H1 (cell line): ENCODE results near the gene LAMB3. TPM values are rescaled to one million over a fixed set of nuclear protein-coding genes. Genes with fewer than 3 reads are reported as not detected.

Experiments
- CHD2 ChIP-seq: IDR thresholded peaks from 2 replicates; pipeline ENCODE4 v1.6.1; 2012; ENCODE audit warnings: low read length, improper control_type of control experiment
- EGR1 ChIP-seq: IDR thresholded peaks from 2 replicates; pipeline ENCODE4 v1.6.1; 2011; ENCODE audit warnings: low read depth, low read length, borderline replicate concordance
- MAX ChIP-seq: IDR thresholded peaks from 2 replicates; pipeline ENCODE4 v1.6.1; 2012; ENCODE audit warnings: inconsistent platforms
- polyA plus RNA-seq, 7 experiments: library from polyadenylated mRNA; depleted of rRNA in 3 of 7; stranded (reverse) in 5 of 7; unstranded in 2 of 7; fragments of >200 nt in 5 of 7; fragments of 200-250 nt in 2 of 7; gene quantifications; 1 replicate in 5 of 7; 2 replicates in 1 of 7; 4 replicates in 1 of 7; pipeline versions ENCODE4 v1.2.1 to v1.2.3, GENCODE V29; 2011 to 2013; ENCODE audit warnings: missing spikeins in 2 of 7, mixed read lengths in 2 of 7
- total RNA-seq: library from RNA; stranded (reverse); fragmentation: NEBNext Ultra II Directional; extraction: Animal tissue kit (Norgen Biotek cat#: 25700); gene quantifications from 2 replicates; pipeline ENCODE4 v1.2.1, GENCODE V29; 2021

LAMB3 gene
- total and polyA plus RNA-seq, 2 of the 8 experiments (the other 6 are each of a cell fraction or from before 2014, with no cell fraction given) = 0.45 to 0.50 TPM

- TF ChIP-seq MAX (no peak), CHD2 (no peak), EGR1 (no peak)
- TF ChIP-seq, all 59 proteins: peak for 0
Observed at GRCh38 chr1:209657140-209657879, 5.1 kb upstream of the LAMB3 start (continued).
